HG02970 (cell line): ENCODE results near the gene SLC1A2.

Source experiments
- ATAC-seq: cut with Tn5 transposase; IDR thresholded peaks from one replicate; pipeline ENCODE4 v1.9.1; 2021; ENCODE audit warnings: mild to moderate bottlenecking, moderate library complexity, moderate number of reproducible peaks; ENCODE audit not compliant: unreplicated experiment, low FRiP score

Gene SLC1A2

DNA sequence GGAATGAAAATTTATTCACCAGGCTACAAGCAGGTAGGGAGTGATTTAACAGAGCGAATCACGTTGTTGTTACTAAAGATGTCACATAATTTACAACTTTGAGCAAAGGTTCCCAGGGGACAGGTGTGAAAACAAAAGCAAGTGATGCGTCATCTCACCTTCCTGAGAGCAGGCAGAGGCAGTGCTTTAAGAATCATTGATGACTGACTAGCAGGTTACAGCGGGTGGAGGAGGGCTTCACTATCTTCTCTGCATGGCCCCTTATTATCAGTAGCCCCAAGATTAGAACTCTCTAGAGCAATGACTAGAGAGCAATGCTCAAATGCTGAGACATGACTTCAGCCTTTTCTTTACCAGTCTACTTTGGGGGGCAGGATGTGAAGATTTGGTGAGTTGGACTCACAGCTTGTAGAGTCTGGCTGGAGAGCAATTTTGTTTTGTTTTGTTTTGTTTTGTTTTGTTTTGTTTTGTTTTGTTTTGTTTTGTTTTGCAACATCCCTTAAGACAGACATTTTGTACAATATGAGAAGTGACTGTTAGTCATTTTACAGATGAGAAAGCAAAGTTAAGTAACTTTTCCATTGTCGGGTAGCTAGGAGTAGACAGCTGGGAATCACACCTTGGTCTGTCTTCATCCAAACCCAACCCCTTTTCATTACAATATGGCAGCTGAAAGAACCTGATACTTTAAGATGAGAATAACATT lies 84.8 kb downstream of the SLC1A2 start:
- peak; percentile 63 for ATAC-seq

DNA sequence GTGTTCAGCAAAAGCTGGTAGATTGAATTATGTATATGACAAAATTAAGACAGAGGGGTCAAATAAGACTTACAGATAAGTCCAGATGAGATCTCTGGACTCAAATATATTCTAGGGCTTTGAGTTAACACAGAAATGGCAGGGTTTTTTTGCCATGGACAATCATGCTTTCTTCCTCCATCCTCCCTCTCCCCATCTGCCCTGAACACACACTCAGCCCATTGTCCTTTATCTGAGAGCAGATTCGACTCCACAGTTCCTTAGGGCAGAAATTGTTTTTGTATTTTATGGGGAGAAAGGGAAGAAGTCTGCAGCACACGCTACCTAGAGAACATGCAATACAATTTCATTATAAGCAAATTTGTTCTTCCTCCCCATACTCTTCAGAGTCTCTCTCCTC lies 86.8 kb downstream of the SLC1A2 start:
- no peak for ATAC-seq

DNA sequence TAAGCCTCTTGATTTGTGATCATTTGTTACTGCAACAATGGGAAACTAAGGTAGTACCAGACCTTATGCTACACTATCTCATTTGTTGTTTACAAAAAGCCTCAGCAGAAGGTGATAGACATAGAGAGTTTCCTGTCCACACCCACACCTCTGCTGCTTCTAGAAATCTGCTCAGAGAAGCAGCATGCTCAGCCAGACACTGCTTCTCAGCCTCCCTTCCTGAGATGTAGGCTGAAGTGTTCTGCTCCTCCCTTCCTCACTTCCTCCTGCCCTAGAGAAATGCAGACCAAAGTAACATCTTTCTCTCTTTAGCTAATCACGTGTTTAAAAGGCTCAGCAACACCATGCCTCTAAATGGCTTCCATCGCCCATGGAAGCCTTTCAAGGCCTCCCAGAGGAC lies 88.4 kb downstream of the SLC1A2 start:
- no peak for ATAC-seq

DNA sequence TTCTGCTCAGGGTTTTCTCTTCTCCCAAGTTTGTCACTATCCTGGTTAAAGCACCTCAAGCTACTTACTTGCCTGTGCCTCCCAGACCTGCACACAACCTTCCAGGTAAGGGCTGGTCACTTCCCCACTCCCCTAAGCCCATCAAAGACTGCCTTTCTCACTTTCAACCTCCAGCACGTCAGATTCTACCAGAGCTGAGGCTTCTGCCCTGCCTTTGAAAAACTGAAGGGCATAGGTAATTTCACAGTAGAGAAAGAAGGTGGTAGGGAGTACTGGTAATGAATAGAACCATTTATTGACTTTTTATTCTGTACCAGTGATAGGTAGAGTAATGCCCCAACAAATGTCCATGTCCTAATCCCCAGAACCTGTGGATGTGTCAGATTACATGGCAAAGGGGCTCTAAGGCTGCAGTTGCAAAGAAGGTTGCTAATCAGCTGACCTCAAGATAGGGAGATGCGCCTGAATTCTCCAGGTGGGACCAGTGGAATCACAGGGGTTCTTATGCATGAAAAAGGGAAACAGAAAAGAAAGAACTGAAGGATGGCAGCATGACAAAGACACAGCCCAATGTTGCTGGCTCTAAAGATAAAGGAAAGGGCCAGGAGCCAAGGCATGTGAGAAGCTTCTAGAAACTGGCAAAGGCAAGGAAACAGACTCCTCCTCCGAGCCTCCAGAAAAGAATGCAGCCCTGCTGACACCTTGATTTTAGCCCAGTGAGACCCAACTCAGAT lies 89.0 kb downstream of the SLC1A2 start:
- no peak for ATAC-seq

DNA sequence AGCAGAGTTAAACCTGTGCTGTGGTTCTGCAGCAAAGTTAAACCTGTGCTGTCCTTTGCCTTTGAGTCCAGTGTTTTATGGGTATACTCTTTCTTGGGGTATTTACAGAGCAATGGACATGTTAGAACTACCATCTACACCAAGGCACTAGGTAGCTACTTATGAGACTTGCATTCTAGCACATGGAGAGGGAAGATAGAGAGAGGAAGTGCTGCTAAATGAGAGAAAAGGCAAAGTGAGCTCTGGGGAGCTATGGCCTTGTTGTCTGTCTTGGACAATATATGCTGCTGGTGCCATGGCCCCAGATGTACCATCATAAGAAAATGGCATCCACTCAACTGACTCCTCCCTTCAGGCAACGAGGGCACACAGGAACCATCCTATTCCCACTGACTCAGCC lies 91.5 kb downstream of the SLC1A2 start:
- ATAC-seq = no peak

DNA sequence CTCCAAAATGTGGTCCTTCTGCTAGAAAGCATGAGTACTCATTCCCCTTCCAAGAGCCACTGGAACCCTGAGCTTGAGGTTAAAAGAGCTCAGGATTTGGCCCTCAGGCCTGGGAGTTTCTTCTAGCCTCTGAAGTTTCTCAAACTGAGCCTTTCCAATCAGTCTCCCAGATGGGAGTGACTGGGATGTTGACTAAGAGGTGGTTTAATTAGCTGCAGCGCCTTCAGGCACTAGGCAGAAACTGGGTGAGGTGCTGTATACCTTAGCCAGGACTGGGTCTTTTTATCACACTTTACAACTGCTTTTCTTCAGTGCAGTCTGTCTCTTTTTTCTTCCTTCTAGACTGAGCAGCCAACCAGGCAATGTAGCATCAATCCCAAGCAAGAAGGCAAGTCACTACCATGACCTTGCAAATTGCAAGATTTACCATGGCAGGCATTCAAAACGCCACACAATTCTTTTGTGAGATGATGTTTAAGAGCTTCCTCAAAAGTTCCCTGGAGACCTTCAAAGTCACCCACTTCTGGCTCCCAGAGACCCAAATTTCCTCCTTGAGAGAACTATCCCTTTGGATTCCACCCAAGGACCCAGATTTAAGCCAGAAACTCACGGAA lies 93.0 kb downstream of the SLC1A2 start:
- ATAC-seq = no peak

DNA sequence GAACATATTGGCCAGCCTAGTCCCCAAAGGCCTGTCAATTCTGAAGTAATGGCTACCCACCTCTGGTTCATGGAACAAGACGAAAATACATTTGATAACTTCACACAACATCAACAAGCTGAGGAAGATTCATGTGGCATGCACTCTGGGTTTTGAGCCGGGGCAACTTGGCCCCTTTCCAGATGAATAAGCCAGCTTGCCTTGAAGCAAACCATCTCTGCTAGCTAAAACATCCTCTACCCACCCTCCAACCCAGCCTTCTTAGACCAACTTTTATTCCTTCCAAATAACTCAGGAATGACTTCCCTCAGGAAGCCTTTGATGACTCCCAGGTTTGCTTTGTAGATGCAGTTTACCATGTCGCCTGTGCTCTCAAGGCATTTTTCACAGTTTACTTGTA lies 94.4 kb downstream of the SLC1A2 start:
- ATAC-seq = no peak

DNA sequence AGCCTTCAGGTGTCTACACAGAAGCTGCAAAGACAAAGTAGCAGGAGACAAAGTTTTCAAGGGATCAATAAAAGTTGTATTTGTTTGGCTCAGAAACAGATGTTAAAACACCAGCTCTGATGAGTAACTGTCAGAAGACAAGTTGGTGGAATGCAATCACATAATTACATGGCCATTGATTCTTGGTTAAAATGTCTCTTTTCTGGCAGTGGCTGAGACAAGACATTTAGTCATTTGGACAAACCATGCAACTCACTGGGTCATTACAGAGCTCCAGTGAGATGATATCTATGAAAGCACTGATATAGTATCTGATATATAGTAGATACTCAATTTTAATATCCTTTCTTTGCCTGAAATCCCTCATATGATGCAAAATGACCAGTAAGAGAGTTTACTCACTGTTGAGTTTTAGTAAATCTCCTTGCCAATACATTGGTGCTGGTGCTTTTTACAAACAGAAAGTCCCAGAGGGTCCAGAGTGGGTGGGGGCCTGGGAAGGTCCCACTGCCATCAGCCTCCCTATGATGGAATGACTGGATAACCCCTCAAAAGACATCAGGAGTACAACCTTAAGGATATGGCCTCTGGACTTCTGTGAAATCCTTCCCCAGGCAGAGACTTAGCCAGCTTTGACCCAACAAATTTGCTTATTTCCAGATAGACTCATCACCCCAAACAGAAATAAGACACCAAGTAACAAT lies 95.0 kb downstream of the SLC1A2 start:
- ATAC-seq = no peak

DNA sequence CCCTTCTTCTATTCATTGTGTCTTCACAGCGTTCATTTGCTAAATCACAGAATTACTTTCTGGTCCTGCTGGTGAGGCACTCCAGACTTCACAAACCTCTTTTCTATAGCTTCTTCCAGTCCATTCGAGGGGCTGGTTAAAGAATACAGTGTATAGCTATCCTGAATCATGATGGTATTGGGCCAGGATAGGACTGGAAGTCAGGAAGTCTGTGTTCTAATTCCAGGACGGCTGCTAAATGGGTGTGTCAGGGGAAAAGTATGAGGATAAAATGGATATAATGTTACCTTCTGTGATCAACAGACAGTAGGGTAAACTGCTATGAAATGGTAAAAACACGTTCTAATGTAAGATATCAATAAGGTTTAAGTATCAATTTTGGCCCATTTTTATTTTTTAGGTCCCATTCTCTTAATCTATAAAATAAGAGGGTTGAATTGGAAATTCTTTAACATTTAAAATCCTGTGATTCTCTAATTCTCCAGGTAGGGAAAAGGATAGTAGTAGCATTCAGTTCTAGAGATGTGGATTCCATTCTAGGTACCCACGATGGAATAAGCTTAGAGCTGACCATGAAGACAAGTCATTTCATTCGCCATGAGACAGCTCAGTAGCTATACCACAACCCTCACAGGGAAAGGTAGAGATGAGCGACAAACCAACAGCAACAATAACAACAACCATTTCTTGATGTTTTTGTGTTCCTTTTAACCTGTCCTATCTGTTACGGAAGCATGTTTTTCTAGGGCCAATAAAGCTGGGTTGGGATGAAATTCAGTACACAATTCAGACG lies 96.1 kb downstream of the SLC1A2 start:
- no peak for ATAC-seq

DNA sequence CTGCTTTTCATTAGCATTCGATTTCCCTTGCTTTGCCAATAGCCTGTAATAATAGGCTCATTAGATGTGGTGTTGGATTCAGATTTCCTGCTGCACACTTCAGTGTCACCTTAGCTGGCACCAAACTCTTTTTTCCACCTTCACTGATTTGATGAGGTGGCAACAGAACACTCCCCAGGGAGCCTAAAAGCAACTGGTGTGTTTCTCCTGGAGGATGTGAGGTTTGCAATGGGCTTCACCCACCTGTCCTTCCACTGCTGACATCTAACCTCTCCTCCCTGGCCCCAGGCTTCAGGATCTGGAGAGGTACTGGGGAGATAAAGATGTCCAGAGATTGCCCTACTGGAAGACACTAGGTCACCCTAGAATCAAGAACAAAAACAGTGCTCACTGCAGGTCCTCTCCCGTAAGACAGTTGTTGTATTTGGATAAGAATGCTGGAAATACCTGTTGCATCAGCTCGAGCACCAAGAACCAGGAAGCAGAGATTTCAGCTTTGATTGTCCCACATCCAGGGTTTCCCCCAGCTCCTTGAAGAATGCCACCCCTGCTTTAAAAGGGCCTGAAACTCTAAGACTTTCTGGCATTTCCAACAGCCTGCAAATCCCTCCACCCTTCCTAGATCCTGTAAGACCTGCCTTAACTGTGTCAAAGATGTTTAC lies 96.9 kb downstream of the SLC1A2 start:
- ATAC-seq = no peak

DNA sequence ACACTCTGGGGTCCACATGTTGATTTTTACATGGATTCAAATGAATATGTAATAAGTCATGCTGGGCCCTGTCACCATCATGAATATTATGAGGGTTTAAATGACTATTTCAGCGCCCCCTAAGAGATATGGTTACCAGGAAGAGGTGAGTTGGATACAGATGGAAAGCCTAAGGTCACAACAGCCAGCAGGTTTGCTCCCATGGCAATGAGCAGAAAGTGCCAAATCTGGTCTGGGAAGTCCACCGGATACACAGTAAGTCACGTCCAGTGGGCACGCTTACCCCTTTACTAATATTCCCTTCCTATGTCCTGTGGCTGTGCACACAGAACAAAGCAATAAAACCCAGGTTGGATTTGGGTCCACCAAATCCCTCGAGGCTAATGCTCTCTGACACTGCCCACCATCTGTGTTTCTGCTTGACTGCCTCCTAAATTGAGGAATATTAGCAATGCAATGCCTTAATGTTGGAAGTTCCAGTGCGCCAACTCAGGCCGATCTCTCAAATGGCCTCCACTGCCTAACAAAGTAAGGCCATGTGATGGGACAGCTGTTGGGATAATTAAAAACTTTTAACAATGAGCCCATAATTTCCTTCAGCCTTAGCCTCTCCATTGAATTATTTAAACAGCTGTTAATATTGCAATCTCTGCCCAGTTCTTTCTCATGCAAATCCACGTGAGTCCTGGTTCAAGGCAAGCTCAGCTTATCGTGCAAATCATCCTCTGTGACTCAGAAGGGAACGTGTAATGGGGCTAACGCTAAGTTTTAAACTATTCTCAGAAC lies 97.6 kb downstream of the SLC1A2 start:
- ATAC-seq = no peak

DNA sequence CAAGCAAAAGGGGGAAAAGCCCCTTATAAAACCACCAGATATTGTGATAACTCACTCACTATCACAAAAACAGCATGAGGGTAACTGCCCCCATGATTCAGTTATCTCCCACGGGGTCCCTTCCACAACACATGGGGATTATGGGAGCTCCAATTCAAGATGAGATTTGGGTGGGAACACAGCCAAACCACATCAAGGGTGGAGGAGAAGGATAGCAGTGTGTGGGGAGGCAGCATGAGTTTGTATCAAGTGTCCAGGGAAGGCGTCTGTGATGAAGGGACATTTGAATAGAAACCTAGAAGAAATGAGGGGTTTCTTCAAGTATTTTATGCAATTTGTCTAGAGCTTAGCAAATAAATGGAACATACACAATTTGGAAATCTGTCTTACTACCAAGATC lies 98.2 kb downstream of the SLC1A2 start:
- no peak for ATAC-seq

DNA sequence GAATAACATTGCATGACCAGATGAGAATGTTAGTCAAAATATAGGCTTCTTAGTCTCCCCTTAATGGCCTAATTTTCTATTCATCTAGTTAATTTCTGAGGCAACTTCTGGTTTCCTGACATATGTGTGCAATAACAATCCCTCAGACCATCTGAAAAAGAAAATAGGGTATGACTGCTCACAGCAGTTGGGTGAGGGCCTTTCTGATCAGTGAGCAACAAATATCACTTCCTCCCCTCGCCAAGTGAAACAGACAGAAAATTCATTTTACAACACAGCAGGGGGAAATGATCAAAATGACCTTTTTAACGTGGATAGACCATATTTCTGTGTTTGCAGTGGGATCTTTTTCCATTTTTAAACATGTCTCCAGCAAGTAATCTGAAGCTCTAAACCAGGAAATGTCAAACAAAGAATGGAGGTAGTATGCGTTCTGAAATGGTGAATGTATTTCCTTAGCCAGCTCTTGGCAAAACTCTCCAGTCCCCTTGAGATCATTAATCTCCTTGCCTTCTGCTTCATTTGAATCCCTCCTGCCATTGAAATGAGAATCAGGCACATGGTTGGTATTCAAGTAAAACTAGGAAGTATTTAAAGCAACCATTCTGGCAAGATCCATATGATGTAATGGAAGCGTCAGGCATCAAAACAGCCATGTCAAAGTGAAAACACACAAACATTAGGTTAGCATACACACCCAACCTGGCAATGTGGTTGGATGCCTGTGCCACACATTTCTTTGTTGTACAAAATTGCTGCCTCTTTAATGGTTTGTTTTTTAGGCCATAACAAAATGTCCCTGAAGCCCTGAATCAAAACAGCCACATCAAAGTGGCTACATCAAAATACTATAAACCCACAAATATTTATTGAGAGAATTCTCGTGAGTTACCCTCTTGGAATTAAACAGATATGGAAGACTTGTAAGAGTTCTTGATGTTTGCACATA lies 100.1 kb downstream of the SLC1A2 start:
- no peak for ATAC-seq

DNA sequence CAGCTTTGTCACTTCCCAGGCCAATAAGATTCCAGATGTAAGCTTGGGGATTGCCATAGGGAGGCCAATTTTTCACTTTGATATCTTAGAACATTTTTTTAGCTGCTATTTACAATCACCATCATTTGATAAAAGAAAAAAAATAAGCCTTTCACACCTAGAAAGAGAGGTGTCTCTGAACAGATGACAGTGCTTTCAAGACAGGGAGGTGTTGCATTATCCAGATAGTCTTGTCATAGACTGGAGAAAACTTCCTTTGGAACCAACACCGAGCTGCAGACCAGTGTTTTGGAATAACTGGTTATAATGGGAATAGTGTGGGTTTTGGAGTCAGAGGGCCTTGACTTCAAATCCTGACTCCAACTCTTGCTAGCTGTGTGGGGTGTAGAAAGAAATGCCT lies 101.0 kb downstream of the SLC1A2 start:
- no peak for ATAC-seq

DNA sequence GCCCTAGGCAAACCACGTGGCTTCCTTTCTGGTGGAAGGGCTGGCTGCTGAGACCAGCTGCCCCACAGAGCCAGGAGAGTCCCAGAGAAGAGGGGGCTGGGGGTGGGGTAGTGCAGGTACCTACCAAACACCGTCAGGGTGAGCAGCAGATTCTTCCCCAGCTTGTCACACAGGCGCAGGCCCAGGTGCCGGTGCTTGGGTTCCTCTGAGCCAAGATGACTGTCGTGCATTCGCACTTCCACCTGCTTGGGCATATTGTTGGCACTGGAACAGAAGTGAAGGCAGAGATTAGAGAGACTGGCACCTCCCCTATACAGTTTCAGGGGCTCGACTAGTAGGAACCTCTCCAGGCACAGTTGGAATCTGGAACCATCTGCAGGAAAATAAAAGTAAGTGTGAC lies 102.1 kb downstream of the SLC1A2 start:
- ATAC-seq = no peak

DNA sequence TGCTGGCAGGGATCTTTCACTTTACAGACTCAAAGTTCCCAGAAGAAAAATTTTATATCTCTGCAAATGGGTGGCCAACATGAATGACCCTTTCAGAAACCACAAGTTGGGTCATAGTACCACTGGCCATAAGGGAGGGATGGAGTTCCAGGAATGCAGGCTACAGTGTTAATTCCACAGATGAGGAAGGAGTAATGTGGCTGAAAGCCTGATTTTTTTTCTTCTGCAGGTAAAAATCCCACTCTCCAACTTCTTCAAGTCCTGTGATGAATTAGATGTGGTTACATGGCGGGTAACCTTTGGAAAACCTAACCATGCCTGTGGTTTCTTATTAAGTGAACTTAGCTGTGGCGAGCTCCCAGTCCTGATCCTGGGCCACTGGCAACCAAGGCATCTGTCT lies 103.2 kb downstream of the SLC1A2 start:
- ATAC-seq = no peak

DNA sequence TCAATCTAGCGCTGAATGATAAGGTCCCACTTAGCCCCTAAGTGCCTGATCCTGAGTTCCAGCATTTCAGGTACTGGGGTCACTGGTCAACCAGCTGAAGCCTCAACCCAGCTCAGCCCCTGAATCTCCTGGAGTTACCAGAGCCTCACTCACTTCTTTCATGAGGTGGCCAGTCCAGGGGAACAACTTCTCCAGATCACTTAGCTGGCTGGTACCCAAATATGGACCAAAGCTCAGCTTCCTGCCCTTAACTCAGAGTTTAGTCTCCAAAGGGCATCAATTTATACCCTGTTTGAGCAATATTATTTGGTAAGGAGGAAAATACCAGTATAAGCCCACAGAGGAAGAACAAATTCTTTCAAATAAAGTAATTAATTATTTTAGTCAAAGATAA lies 105.6 kb downstream of the SLC1A2 start:
- no peak for ATAC-seq
